Measurements from ENCODE around the gene OR52H1. TPM values are rescaled to one million over a fixed set of nuclear protein-coding genes. Genes with fewer than 3 reads are reported as not detected.

The OR52H1 gene
- total RNA-seq, 1 experiment from 2014 or later, result not detected

- BruUV-seq (replicated peaks), result no TSS peak
- ChIA-PET POLR2A (ENCODE audit: unreplicated experiment) (no interaction called here), CTCF (no interaction called here)
- Histone ChIP-seq H3K4me2 (ENCODE audit: low read length) (no peak within 1 kb of the TSS), H3K27me3 (ENCODE audit: low read length) (peaks cover 4% of the 10 kb centered on the region), H3K9me2 (replicated peaks; ENCODE audit: low read length) (no peaks in the 10 kb centered on the region), H2AFZ (ENCODE audit: low read length) (no peak within 1 kb of the TSS), H3K27ac (ENCODE audit: low read length) (no peak within 1 kb of the TSS), H3K79me2 (ENCODE audit: low read length) (no peaks in the 10 kb centered on the region), H3K9ac (ENCODE audit: low read length) (no peak within 1 kb of the TSS), H3F3A (ENCODE audit: low read length, unreplicated experiment) (no peaks in the 10 kb centered on the region), H3K9me3 (ENCODE audit: low read length) (no peaks in the 10 kb centered on the region), H3K4me1 (ENCODE audit: insufficient read depth, low read length) (no peaks in the 10 kb centered on the region), H3K36me3 (ENCODE audit: low read depth, low read length) (no peaks in the 10 kb centered on the region), H4K20me1 (ENCODE audit: low read length) (no peaks in the 10 kb centered on the region), H3K4me3 (ENCODE audit: low read length) (no peak within 1 kb of the TSS)
- intact Hi-C loops (cut with micrococcal nuclease), result no loop called here
- ATAC-seq (no peak), DNase-seq (no peak)
- no peak for TF ChIP-seq CTCF (conservative IDR thresholded peaks at IDR 0.05; ENCODE audit: low read depth, low read length)
- no peak for TF ChIP-seq EZH2 (IDR thresholded peaks at IDR 0.05; ENCODE audit: low read length, unreplicated experiment)
- TF ChIP-seq EZH2phosphoT487 (IDR thresholded peaks at IDR 0.05; ENCODE audit: borderline replicate concordance, low read length), result no peak
Measured at GRCh38 chr11:5580577-5580976, 32.2 kb upstream of the OR52H1 start, which contains the start of gene OR52B6. TSS of gene OR52B6 (plus strand) at chr11:5580877. CDS start at chr11:5580877, 0 bp downstream.

- ATAC-seq, result no peak
- no peak for DNase-seq
- H3K36me3 ChIP-seq (ENCODE audit: low read depth, low read length), result no peaks in the 10 kb centered on the region
- H2AFZ ChIP-seq (ENCODE audit: low read length), result no peak overlapping the region
- no peaks in the 10 kb centered on the region for H3K9me3 ChIP-seq (ENCODE audit: low read length)
- H4K20me1 ChIP-seq (ENCODE audit: low read length), result no peaks in the 10 kb centered on the region
- no peak overlapping the region for H3K27ac ChIP-seq (ENCODE audit: low read length)
- no peaks in the 10 kb centered on the region for H3F3A ChIP-seq (ENCODE audit: low read length, unreplicated experiment)
- no peaks in the 10 kb centered on the region for H3K79me2 ChIP-seq (ENCODE audit: low read length)
- H3K9me2 ChIP-seq (replicated peaks; ENCODE audit: low read length), result no peaks in the 10 kb centered on the region
- H3K9ac ChIP-seq (ENCODE audit: low read length), result no peak overlapping the region
- H3K4me1 ChIP-seq (ENCODE audit: insufficient read depth, low read length), result no peaks in the 10 kb centered on the region
- peaks cover 4% of the 10 kb centered on the region for H3K27me3 ChIP-seq (ENCODE audit: low read length)
- POLR2A ChIA-PET (ENCODE audit: unreplicated experiment), result no interaction called here
- BruUV-seq (replicated peaks), result no TSS peak
- intact Hi-C loops (cut with micrococcal nuclease), result no loop called here
- H3K4me2 ChIP-seq (ENCODE audit: low read length), result no peak overlapping the region
- TF ChIP-seq CTCF (conservative IDR thresholded peaks at IDR 0.05; ENCODE audit: low read depth, low read length) (no peak), EZH2 (IDR thresholded peaks at IDR 0.05; ENCODE audit: low read length, unreplicated experiment) (no peak), EZH2phosphoT487 (IDR thresholded peaks at IDR 0.05; ENCODE audit: borderline replicate concordance, low read length) (no peak)
- CTCF ChIA-PET, result no interaction called here
- no peak overlapping the region for H3K4me3 ChIP-seq (ENCODE audit: low read length)
Measured at GRCh38 chr11:5577101-5577500, 28.8 kb upstream of the OR52H1 start.

GRCh38 chr11:5575152-5575551, 26.8 kb upstream of the OR52H1 start:
- CTCF ChIA-PET, result no interaction called here
- POLR2A ChIA-PET (ENCODE audit: unreplicated experiment), result no interaction called here
- intact Hi-C loops (cut with micrococcal nuclease), result no loop called here

More at GRCh38 chr11:5575152-5575551, 26.8 kb upstream of the OR52H1 start:
- Histone ChIP-seq H3K79me2 (ENCODE audit: low read length) (no peaks in the 10 kb centered on the region), H3K9me3 (ENCODE audit: low read length) (no peaks in the 10 kb centered on the region), H3K9me2 (replicated peaks; ENCODE audit: low read length) (no peaks in the 10 kb centered on the region), H3K4me3 (ENCODE audit: low read length) (no peak overlapping the region), H3K4me1 (ENCODE audit: insufficient read depth, low read length) (no peaks in the 10 kb centered on the region), H3F3A (ENCODE audit: low read length, unreplicated experiment) (no peaks in the 10 kb centered on the region), H2AFZ (ENCODE audit: low read length) (no peak overlapping the region), H3K36me3 (ENCODE audit: low read depth, low read length) (no peaks in the 10 kb centered on the region), H3K27me3 (ENCODE audit: low read length) (peaks cover 4% of the 10 kb centered on the region), H4K20me1 (ENCODE audit: low read length) (no peaks in the 10 kb centered on the region), H3K27ac (ENCODE audit: low read length) (no peak overlapping the region), H3K4me2 (ENCODE audit: low read length) (no peak overlapping the region), H3K9ac (ENCODE audit: low read length) (no peak overlapping the region)
- ATAC-seq (no peak), DNase-seq (no peak)
- no TSS peak for BruUV-seq (replicated peaks)
- TF ChIP-seq CTCF (conservative IDR thresholded peaks at IDR 0.05; ENCODE audit: low read depth, low read length), result no peak
- TF ChIP-seq EZH2 (IDR thresholded peaks at IDR 0.05; ENCODE audit: low read length, unreplicated experiment), result no peak
- TF ChIP-seq EZH2phosphoT487 (IDR thresholded peaks at IDR 0.05; ENCODE audit: borderline replicate concordance, low read length), result no peak

All from PC-3 (cell line).